Glomerular visceral epithelial cell (primary cell): ENCODE results near the gene UTP11.

Source experiments
- DNase-seq: peaks from one replicate; pipeline ENCODE4 v3.0.0-alpha.2; 2016; ENCODE audit errors: extremely low spot score

UTP11 gene

DNA sequence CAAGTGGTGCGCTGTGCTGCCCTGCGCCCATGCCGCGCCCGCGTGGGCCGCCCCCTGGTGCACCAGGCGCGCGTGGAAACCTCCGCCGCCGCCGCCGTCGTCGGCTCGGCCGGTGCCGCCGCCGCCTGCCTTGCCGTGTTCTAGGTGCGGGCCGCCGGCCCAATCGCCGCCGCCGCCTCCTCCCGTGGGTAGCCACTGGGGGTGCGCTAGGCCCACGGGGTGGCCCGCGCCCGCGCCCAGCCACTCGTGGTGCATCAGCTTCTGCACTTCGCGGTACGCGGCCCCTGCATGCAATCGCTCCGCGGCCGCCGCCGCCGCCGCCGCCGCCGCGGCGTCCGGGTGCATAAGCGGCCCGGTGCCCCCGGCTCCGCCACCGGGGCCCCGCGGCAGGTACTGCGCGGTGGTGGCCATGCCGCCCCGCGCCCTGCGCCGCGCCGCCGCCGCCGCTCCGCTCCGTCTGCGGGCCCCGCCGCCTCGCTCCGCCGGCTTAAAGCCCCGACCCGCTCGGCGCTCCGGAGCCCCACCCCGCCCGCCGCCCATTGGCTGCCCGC, 33.9 kb downstream of the UTP11 start, which contains the start of gene POU3F1:
Gene POU3F1, minus strand, starts transcription at position 461 of the 551 bp plus-strand sequence. Its CDS starts 50 bp downstream, at position 411.
- DNase-seq, result no peak

DNA sequence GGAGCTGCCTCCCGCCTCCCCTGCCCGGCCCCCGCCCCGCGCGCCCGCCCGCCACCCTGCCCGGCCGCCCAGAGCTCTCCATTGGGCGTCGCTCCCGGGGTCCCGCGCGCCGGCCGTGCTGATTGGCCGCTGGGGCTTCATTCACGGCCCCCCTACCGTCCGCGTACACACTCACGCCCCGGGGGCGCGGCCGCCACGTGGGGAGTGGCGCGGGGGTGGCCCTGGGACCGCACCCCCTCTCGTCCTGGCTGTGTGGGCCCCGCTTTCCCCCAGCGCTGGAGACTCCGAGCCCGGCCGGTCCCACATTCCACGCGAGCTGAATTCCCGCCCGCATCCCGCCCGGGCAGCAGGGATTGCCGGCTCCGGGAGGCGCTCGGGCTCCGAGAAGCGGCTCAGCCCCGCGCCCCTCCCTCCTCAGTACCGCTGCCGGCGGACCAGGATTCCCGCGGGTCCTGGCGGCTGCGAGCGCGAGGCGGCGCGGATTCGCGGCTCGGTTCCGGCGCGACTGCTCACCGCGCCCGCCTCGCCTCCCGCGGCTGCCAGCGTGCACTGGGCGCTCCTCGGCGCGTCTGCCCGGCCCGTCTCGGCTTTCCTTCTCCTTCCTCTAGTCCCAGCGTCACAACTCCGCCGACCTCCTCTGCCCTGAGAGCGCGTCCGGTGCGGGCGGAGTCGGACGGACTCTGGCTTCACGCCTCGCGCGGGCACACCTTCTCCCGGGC, 34.5 kb downstream of the UTP11 start:
- DNase-seq, result peak; percentile 90

DNA sequence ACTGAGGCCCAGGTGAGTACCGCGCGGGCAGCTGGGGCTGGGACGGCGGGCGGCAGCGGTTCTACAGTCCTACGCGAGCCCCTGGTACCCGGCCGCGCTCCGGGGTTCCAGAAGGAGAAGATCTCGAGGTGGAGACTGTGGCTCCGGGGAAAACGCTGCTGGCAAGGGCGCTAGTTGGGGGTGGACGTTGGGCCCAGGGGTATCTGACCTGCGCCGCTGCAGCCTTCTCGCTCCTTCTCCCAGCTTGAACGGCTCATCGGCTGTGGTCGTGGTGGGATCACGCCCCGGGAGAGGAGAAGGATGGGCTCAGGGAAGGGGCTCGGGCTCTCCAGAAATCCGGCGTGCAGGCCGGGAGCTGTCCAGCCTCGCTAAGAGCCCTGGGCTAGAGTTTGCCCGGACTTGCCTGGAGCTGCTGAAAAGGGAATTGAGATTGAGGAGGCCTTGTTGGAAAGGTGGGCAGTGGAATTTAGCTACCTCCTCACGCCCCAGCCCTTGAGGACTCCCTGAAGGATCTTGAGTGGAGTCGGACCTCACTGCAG, 35.1 kb downstream of the UTP11 start:
- no peak for DNase-seq

DNA sequence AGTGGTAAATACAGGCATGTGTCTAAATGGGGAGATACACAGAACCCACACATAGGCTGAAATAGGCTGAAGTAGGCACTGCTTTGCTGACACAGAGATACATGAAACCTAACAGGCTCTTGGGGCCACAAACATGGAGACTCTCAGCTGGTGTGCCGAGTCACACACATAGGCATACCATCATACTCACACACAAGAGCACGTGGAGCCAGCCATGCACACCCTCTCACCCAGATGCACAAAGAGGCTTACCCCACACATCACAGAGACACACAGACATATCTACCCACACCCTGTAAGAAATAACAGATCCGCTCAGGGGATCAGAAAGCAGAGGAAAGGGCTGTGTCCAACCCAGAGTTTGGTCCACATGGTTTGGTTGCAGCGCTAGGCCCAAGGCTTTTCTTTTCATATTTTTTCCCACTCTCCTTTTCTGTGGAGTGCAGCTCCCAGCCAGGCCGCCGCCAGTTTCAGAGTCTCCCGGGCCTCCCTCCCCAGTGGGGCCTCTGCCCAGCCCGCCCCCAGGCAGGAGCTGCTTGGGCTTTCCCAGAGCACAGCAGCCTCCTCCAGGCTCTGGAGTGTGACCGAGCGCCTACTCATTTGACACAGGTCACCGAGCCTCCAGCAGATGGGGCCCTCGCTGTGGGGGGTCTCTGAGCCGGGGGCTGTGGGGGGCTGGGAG, 38.0 kb downstream of the UTP11 start:
- peak; percentile 57 for DNase-seq

DNA sequence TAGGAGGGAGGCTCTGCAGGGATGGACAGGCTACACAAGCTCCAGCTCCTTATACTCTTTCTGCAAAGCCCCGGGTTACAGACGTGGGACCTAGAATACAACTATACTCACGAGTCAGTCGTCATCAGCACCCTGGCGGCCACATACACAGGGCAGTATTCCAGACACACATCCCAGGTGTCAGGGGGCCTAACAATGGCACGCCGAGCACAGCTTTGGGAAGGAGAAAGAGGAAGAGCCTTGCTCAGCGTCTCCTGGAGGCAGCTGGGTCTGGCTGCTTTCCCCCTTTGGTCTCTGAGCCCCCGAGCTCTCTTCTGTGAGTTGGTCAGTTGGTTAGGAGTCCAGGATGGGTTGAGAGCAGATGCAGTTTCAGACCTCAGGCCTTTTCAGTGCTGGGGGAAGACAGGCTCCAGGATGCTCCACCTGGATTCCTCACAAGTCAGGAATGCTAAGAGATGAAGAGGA, 38.6 kb downstream of the UTP11 start:
- no peak for DNase-seq

DNA sequence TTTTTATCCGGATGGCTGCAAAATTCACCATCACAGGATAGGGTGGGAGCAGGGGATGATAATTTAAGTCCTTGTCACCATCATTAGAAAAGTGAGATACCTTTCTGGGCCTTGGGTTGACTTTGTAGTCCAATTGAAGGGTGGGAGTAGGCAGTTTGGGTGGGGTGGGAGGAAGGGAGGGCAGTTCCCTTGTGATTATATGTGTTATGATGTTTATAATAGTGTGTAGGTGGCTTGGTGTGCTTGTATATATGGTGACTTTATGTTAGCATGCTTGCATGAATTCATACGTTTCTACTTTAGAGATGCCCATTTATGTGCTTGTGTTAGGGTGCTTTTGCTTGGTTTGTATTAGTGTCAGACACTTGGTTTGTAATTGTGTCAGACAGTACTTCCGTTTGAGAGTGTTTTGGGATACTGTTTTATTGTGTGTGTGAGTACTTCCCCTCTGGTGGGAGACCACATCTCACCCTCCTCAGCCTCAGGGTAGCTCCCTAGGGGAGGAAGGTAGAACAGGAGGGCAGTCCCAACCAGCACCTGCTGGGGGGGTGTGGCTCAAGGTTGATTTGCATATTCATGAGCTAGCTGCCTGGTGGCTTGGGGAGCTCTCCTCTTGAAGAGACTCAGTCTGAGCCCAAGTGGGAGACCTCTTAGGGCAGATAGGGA, 40.3 kb downstream of the UTP11 start:
- no peak for DNase-seq

DNA sequence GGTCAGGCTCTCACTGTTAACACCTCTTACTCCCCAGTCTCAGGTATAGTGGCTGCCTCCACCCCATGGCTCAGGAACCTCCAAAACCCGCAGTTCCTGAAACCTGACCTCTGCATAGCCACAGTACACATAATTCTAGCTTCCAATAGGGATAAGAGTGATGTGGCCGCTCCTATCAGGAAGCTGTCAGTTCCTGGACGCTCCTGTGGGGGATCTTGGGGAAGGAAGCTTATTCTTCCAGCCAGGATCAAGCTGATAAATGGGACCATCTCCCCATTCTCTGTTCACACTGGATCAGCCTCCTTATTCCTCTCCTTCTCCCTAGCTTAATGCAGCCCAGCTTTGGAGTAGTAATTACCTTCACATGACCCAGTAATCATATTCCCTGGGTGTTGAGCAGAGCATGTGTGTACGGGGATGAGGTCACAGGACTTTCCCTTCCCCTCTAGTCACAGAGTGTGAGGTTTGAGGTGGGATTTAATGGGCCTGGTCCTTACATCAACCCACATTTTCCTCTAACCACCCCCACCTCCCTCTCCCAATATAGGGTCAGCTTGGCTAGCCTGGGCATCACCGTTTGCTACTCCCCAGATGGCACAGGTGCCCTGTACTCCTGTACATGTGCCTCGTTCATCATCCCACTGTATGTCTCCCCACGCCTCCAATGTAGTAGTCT, 41.0 kb downstream of the UTP11 start:
- DNase-seq, result no peak

DNA sequence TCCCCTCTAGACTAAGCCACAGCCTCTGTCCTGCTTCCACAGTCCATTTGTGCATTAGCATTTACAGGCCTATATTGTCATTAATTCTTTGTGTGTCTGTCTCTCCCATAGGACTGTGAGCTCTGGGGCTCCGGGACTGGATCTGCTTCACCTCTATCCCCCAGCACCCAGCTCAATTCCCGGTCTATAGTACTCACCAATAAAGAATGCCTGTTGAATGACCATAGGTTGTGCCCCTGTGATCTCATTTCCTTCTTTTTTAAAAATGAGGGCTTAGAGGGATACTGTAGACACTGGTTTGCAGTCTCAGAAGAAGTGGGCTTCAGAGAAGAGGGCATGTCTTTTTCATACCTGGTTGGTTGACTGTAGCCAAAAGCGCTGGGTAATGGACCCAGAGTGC, 42.9 kb downstream of the UTP11 start:
- DNase-seq, result no peak

DNA sequence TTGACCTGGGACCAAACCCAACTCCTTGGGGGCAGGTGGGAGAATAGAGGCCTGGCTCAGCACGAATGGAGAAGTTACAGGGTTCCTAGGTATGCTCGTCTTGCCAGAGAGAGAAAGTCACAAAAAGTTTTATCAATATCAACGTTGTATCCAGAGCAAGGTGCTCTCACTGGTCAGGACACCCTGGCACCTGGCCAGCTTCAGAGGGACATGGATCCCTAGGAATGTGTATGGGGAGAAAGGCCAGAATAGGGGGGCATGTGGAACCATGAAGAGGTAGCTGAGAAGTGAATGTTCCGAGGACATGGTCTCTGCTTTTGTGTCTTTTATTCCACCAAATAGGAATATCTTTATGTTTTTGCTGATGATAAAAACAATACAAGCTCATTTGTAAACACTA, 43.4 kb downstream of the UTP11 start:
- no peak for DNase-seq

DNA sequence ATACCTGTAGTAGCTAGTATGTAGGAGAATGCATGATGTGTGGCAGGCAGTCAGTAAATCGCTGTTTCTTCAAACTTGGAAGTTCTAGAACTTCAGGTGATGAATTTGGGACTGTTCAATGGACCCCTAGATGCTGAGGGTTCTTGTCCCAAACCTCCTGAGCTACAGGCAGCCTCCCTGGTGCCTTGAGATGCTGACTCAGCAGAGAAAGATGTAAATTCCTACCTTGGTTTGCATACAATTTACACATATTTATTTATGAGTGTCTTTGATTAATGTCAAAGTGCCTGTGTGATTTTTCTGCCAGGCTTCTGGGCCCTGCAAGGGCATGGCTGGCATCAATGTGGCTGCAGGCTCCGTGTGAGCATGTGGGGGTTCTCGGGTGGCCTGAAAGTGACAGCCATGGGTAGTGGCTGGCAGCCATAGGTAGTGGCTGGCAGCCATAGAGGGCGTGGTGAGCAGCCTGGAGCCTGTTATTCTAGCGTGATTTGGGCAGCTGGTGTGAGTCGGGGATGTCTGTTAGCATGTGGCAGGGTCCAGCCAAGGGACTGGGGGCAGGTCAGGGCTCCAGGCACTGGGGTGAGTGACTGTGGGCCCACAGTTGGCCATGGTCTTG, 47.2 kb downstream of the UTP11 start:
- no peak for DNase-seq

DNA sequence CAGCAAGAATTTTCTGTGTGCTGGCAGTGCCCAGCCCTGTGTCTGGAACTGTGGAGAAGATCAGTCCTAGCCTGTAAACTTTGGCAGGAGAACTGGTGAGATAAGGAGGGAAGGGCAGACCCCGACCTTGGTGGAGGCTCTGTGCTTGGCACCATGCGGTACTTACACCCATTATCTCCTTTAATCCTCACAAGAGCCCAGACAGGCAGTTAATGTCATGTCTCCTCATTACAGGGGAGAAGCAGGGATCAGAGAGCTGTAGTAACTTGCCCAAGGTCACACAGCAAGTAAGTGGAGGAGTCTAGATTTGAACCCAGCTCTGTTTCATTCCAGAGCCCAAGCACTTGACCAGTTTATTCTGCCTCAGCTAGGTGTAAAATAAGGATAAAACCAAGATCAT, 48.0 kb downstream of the UTP11 start:
- DNase-seq, result no peak

DNA sequence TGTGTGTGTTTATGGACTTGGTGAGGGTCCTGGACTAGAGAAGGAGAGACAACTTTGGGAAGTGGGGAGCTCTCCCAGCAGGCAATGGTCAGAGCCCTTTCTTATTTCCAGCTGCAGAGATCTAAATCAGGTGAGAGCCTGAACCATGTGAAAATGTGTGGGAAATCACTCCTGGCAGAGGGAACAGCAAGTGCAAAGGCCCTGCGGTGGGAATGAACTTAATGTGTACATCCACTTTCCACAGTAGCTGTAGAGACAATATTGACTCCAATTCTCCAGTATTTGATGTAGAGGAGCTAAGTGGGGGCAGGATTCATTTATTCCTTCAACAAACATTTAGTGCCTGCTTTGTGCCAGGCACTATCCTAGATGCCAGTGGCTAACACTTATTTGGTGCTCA, 48.8 kb downstream of the UTP11 start:
- no peak for DNase-seq

DNA sequence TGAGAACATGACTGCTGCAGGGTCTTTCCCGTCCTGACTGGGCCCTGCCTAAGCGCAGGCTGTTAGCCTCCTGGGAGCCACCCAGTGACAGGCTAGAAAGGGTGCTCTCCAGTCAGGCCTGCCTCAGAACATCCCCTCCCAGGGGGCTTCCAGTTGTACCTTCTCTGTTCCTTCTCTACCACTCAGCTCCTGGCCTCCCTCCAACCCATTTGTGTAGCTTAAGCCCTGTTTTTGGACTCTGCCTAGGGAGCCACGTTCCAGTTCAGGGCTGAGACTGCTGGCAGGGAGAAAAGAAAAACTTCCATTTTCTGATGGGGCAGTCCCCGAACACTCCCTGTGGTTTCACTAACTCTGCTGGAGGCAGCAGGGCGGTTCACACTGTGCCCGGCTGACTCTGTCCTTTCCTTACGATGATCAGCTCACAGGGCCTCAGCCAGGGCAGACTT, 49.4 kb downstream of the UTP11 start:
- DNase-seq, result peak; percentile 38

DNA sequence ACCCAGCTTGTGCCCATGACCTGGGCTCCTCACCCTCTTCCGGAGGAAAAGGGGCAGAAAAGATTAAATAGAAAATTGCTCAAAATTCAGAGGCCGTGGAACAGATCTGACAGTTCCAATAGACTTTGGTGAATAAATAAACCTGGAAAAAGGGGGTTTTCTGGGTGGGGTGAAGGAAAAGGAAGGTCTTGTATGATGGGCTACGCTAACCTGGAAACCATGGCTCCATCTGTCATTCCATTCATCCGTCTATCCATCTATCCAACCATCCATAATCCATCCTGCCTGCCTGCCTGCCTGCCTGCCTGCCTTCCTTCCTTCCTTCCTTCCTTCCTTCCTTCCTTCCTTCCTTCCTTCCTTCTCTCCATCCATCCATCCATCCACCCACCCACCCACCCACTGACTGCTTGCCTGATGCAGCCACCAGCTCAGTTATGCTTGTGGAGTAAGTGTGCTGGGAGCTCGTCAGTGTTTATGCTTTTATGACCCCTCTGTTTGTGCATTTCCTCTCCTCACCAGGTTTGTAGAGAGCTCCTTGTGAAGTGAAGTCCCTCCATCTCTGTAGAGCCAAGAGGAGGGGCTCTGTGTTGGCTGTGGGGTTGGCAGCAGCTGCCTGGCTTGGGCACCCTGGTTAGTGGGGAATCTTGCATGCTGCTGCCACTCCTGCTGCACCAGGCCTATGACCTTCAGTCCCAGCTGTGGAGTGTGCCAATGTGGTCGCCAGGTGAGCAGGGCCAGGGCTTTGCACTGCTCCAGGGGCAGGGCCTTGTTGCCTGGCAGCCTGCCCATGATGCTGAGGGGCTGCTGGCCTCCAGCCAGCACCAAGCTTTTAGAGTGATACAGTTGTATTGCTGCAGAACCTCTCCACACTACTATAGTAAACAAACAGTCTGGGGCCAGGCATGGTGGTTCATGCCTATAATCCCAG, 50.1 kb downstream of the UTP11 start:
- no peak for DNase-seq

DNA sequence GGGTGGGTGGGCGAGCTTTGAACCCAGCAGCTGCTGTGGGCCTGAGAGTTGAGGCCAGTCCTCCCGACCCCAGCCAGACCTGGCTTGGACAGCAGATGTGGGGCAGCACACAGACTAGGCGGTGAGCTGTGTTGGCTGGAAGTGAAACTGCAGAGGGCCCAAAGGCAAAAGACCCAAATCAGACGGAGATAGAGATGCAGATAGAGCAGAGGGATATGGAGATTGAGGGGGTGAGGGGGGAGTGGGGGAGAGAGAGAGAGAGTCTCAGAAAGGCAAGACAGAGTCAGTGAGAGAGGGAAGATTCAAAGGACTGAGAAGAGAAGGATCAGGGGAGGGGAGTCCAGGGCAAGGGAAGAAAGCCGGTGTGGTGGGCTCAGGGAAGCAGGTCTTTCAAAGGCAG, 51.1 kb downstream of the UTP11 start:
- no peak for DNase-seq

DNA sequence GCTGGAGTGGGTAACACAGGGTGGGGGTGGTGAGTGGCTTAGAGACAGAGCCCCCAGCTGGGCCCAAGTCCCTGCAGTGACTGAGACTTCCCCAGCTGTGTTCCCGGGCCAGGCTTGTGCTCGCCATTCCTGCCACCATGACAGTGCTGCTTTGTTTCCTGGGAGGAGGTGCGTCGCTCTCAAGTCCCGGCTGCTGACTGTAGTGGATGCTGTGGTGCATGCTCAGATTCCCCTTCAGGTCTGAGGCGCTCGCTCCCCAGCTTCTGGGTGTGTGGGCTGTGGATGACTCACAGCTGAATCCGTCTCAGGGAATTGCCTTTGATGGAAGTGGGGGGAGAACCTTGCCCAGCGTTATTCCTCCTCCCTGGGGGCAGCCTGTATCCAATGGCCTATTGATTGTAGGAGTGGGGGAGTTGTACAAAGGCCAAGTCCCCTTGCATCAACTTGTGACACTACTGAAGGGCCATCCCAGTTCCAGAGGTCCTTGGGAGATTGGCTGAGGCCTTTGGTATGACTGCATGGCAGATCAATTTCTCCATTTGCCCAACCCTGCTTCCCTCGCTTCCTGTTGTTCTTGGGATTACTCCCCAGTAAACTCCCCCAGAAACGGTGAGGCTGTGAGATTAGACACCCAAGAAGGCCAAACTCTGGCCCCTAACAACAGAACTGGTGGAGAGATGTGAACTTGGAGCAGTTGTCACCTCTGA, 51.8 kb downstream of the UTP11 start:
- peak; percentile 81 for DNase-seq

DNA sequence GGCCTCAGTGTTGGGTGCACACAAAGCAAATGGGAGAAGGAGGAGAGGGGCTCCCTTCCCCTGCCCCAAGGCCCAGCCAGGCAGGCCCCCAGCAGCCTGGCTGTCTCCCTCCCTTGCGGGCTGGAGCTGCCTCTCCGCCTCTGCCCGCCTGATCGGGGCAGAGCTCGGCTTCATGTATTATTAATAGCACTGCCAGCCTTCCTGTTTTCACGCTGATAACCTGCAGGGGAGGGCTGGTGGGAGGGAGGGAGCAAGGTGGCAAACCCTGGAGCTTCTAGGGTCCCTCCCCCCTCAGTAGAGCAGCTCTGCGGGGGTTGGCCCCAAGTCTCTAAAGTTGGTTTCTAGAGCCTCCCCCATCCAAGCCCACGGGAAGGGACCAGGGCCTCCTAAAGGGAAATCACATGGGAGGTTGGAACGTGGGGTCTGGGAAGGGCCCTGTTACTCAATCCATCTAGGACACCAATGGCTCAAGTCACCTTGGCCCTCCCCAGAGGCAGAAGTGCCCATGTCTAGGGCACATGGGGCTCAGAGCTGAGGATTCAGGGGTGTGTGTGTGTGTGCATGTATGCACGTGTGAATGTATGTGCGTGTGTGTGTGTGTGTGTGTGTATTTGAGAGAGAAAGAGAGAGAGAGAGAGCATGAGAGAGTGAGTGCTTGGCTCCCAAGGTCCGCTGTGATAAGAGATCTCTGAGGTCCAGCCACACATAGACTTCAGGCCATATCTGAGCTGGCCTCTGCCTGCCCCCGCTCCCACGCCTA, 55.9 kb downstream of the UTP11 start:
- DNase-seq, result no peak

DNA sequence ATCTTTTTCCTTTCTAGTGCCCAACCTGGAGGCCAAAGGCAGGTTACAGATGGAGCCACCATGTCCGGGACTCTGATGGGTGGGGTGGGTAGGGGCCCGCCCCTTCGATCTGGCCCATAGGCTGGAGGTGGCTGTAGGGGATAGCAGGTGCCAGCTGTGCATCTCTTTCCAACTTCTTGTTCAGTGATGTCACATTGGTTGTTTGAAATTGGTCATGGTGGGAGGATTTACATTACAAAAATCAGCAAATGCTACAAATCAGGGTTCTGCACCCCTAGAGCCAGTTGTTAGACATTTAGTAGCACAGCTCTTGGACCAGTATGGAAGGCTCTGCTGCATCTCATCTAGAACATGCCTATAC, 56.4 kb downstream of the UTP11 start:
- DNase-seq, result no peak
